Neural crest cell (in vitro differentiated cells): ENCODE data around the gene SF3B1. TPM values are rescaled to one million over a fixed set of nuclear protein-coding genes. Genes with fewer than 3 reads are reported as not detected.

Source experiments
- DNase-seq: peaks from one replicate; pipeline ENCODE4 v3.0.0; 2021; ENCODE audit warnings: low read depth, mixed read lengths, low spot score
- H3K27ac Mint-ChIP-seq: one replicate; pipeline ENCODE4 v1.8.0; 2021; ENCODE audit warnings: mild to moderate bottlenecking, mixed read lengths; ENCODE audit not compliant: unreplicated experiment
- H3K27me3 Mint-ChIP-seq: 2 replicates; pipeline ENCODE4 v1.8.0; 2021; ENCODE audit warnings: low read depth, mild to moderate bottlenecking, mixed read lengths
- H3K36me3 Mint-ChIP-seq: 2 replicates; pipeline ENCODE4 v1.8.0; 2021; ENCODE audit warnings: low read depth, mild to moderate bottlenecking, mixed read lengths
- H3K4me1 Mint-ChIP-seq: 2 replicates; pipeline ENCODE4 v1.8.0; 2021; ENCODE audit warnings: mixed read lengths
- H3K4me3 Mint-ChIP-seq: one replicate; pipeline ENCODE4 v1.8.0; 2021; ENCODE audit warnings: mild to moderate bottlenecking, mixed read lengths
- H3K9me3 Mint-ChIP-seq: 2 replicates; pipeline ENCODE4 v1.8.0; 2021; ENCODE audit warnings: mixed read lengths
- total RNA-seq: library from RNA; stranded (reverse); gene quantifications from 2 replicates; pipeline ENCODE4 v1.2.1, GENCODE V29; 2021
- TF ChIP-seq, protein P1 (sequence below): fragments of 200-600 bp; sonication (generic); conservative IDR thresholded peaks from 2 replicates; pipeline ENCODE4 v1.5.0; 2021; ENCODE audit warnings: antibody characterized with exemption, mild to moderate bottlenecking

SF3B1 gene
- total RNA-seq, 1 donor from 2014 or later = 323 TPM

DNA sequence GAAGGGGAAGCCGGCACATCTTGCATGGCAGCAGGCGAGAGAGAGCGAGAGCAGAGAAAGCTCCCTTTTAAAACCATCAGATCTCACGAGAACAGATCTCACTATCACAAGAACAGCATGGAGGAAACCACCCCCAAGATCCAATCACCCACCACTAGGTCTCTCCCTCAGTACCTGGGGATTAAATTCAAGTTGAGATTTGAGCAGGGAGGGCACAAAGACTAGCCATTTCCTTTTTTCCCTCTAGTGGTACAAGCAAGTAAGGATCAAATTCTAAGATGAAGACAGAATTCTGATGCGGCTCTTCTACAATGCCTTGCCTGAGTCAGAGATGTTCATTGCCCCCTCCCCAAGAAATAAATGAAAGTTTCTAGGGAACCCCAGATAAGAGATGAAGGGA lies 78.7 kb downstream of the SF3B1 start:
- no peak for DNase-seq
- TF ChIP-seq, protein P1, sequence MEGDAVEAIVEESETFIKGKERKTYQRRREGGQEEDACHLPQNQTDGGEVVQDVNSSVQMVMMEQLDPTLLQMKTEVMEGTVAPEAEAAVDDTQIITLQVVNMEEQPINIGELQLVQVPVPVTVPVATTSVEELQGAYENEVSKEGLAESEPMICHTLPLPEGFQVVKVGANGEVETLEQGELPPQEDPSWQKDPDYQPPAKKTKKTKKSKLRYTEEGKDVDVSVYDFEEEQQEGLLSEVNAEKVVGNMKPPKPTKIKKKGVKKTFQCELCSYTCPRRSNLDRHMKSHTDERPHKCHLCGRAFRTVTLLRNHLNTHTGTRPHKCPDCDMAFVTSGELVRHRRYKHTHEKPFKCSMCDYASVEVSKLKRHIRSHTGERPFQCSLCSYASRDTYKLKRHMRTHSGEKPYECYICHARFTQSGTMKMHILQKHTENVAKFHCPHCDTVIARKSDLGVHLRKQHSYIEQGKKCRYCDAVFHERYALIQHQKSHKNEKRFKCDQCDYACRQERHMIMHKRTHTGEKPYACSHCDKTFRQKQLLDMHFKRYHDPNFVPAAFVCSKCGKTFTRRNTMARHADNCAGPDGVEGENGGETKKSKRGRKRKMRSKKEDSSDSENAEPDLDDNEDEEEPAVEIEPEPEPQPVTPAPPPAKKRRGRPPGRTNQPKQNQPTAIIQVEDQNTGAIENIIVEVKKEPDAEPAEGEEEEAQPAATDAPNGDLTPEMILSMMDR = peak; percentile 55
- Mint-ChIP-seq H3K27me3 (no peaks in the 10 kb centered on the region), H3K27ac (no peak overlapping the region), H3K4me3 (no peak overlapping the region), H3K4me1 (peaks cover 21% of the 10 kb centered on the region), H3K9me3 (peaks cover 6% of the 10 kb centered on the region), H3K36me3 (no peaks in the 10 kb centered on the region)

- TF ChIP-seq, protein P1 = no peak
- Mint-ChIP-seq H3K4me3 (no peak overlapping the region), H3K27ac (no peak overlapping the region), H3K36me3 (no peaks in the 10 kb centered on the region), H3K9me3 (peaks cover 2% of the 10 kb centered on the region), H3K27me3 (no peaks in the 10 kb centered on the region), H3K4me1 (peaks cover 14% of the 10 kb centered on the region)
- DNase-seq = no peak
These were observed 80.7 kb downstream of the SF3B1 start for GRCh38 chr2:197354169-197354558.

DNA sequence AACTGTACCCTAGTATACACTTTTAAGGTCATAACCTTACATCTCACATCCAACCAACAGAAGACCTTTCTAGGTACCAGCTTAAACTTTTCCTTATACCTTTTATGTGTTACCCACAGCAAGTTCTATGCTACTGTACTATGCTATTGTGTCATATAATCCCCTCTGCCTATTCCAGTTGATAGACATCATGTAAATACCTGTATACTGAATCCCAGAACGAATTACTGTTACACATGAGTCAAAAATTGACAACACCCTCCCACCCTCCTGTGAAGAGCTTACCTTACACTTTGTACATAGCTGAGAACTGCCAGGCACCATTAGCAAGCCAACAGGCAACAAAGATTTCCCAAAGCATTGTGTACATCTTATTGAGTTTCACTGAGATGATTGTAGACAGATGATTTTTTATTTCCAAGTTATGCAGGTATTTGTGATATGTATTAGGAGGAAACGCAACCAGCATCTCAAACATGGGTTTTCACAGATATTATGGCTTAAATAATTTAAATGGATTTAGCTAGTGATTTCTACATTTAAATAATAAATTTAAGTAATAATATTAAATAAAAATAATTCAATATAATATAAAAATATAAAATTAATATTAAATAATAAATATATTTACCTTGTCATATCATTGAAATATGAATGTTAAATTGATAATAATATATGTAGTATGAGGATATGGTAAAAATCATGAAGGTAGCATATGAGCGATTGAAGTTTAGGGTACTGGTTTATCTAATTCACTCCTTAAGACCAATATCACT lies 81.2 kb downstream of the SF3B1 start:
- Mint-ChIP-seq H3K27me3 (no peaks in the 10 kb centered on the region), H3K9me3 (no peaks in the 10 kb centered on the region), H3K4me1 (peaks cover 14% of the 10 kb centered on the region), H3K4me3 (no peak overlapping the region), H3K36me3 (no peaks in the 10 kb centered on the region), H3K27ac (no peak overlapping the region)
- no peak for DNase-seq
- TF ChIP-seq, protein P1 = no peak

DNA sequence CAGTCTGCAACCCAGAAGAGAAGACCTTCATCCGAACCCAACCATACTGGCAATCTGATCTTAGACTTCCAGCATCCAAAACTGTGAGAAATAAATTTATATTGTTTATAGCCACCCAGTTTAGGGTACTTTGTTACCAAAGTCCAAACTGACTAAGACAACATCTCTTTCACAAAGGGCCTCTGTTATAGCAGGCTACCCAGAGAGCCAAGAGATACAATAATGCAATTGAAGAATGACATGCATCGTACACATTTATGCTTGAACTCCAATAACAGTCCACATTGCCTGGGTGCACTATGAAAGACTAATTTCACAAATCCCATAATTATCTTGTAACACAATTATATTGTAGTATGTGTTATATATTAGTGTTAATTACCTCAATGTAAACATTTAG lies 85.1 kb downstream of the SF3B1 start:
- peaks cover 3% of the 10 kb centered on the region for H3K27me3 Mint-ChIP-seq

GRCh38 chr2:197348721-197349360 lies 86.0 kb downstream of the SF3B1 start:
- H3K4me3 Mint-ChIP-seq = no peak overlapping the region
- no peak for DNase-seq

More for the DNA sequence above, 85.1 kb downstream of the SF3B1 start:
- Mint-ChIP-seq H3K9me3 (no peaks in the 10 kb centered on the region), H3K4me3 (no peak overlapping the region), H3K4me1 (no peaks in the 10 kb centered on the region), H3K36me3 (no peaks in the 10 kb centered on the region), H3K27ac (no peak overlapping the region)
- TF ChIP-seq, protein P1 = no peak
- no peak for DNase-seq

More at GRCh38 chr2:197348721-197349360, 86.0 kb downstream of the SF3B1 start:
- H3K4me1 Mint-ChIP-seq = no peaks in the 10 kb centered on the region
- no peak overlapping the region for H3K27ac Mint-ChIP-seq
- no peaks in the 10 kb centered on the region for H3K36me3 Mint-ChIP-seq
- no peaks in the 10 kb centered on the region for H3K9me3 Mint-ChIP-seq
- peaks cover 3% of the 10 kb centered on the region for H3K27me3 Mint-ChIP-seq
- TF ChIP-seq, protein P1 = no peak
